ENCODE data around the gene PTPN22.

GRCh38 chr1:113860891-113861290, 10.6 kb downstream of the PTPN22 start:
- TF ChIP-seq CTCF (optimal IDR thresholded peaks at IDR 0.05 in 1 of 3, IDR thresholded peaks at IDR 0.05 in 1 of 3, conservative IDR thresholded peaks at IDR 0.05 in 1 of 3; ENCODE audit: extremely low read depth in 1 of 3, insufficient read depth in 2 of 3, low read length in 3 of 3) (no peak), EZH2 (IDR thresholded peaks at IDR 0.05; ENCODE audit: low read length) (no peak)
